ENCODE results near the gene CADPS2. TPM values are rescaled to one million over a fixed set of nuclear protein-coding genes. Genes with fewer than 3 reads are reported as not detected.

CADPS2 gene
- total RNA-seq, 1 donor from 2014 or later: 4.3 TPM

DNA sequence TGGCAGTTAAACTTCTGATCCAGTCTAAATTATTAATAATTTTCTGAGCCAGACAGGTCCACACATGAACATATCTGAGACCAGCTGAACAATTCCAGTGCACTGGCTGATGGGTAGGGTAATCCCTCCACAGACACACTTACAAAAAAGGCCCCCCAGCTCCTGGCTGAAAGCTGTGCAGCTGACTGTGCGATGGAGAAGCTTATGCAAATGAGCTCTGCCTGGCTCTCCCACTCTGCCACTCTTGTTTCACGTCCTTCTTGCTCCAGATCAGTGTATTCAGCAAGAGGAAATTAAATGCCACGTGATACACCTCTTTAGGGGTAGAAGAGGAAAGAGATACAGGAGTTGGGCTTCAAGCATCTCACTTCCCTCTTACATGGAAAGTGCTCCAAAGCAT, 505.3 kb downstream of the CADPS2 start:
- Mint-ChIP-seq H3K9me3 (ENCODE audit: low read depth) (peaks cover 3% of the 10 kb centered on the region), H3K4me3 (ENCODE audit: low read depth) (no peak overlapping the region), H3K27me3 (no peaks in the 10 kb centered on the region), H3K4me1 (ENCODE audit: low read depth) (peaks cover 7% of the 10 kb centered on the region), H3K27ac (no peak overlapping the region), H3K36me3 (ENCODE audit: insufficient read depth) (no peaks in the 10 kb centered on the region)
- DNase-seq (ENCODE audit: low spot score, unreplicated experiment): no peak
- TF ChIP-seq, protein P1, sequence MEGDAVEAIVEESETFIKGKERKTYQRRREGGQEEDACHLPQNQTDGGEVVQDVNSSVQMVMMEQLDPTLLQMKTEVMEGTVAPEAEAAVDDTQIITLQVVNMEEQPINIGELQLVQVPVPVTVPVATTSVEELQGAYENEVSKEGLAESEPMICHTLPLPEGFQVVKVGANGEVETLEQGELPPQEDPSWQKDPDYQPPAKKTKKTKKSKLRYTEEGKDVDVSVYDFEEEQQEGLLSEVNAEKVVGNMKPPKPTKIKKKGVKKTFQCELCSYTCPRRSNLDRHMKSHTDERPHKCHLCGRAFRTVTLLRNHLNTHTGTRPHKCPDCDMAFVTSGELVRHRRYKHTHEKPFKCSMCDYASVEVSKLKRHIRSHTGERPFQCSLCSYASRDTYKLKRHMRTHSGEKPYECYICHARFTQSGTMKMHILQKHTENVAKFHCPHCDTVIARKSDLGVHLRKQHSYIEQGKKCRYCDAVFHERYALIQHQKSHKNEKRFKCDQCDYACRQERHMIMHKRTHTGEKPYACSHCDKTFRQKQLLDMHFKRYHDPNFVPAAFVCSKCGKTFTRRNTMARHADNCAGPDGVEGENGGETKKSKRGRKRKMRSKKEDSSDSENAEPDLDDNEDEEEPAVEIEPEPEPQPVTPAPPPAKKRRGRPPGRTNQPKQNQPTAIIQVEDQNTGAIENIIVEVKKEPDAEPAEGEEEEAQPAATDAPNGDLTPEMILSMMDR (IDR thresholded peaks at IDR 0.05; ENCODE audit: unreplicated experiment): no peak

DNA sequence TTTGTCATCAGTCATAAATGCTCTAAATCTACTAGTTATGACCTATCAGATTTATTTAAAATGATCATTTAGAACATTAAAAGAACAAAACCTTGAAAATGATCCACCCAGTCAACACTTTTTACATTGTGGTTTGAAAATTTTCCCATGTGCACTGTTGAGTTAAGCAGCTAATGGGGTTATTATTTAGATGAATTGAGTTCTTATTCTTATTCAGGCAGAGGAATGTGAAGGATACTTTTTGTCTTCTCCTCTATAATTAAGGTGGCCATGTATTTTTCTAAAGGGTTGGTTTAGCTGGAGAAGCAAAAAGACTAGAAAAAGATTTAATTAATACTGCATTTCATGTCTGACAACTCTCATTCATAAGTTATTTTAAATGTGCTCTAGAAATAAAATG, 506.8 kb downstream of the CADPS2 start:
- Mint-ChIP-seq H3K4me1 (ENCODE audit: low read depth) (peaks cover 4% of the 10 kb centered on the region), H3K36me3 (ENCODE audit: insufficient read depth) (no peaks in the 10 kb centered on the region)

DNA sequence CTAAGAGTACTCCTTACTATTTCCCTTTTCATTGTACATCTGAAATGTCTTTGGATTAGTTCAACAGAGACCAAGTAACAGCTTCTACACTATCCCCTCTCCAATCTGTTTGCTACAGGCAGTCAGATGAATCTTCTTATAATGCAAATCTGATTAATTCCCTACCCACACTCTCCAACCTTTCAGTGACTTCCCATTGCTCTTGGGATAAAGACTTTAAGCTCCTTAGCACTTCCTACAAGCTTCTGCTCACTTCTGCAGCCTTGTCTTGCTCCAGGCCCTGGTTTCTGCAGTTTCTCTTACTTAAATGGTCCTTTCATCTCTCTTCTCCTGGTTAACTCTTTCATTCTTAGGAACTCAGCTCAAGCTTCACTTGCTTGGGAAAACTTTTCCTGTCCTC, 516.5 kb downstream of the CADPS2 start:
- no peak overlapping the region for H3K27ac Mint-ChIP-seq
- peaks cover 2% of the 10 kb centered on the region for H3K4me1 Mint-ChIP-seq (ENCODE audit: low read depth)
- H3K36me3 Mint-ChIP-seq (ENCODE audit: insufficient read depth): no peaks in the 10 kb centered on the region
- H3K9me3 Mint-ChIP-seq (ENCODE audit: low read depth): no peaks in the 10 kb centered on the region
- TF ChIP-seq, protein P1 (IDR thresholded peaks at IDR 0.05; ENCODE audit: unreplicated experiment): no peak
- H3K4me3 Mint-ChIP-seq (ENCODE audit: low read depth): no peak overlapping the region
- H3K27me3 Mint-ChIP-seq: no peaks in the 10 kb centered on the region
- no peak for DNase-seq (ENCODE audit: low spot score, unreplicated experiment)

More for the DNA sequence above, 506.8 kb downstream of the CADPS2 start:
- TF ChIP-seq, protein P1 (IDR thresholded peaks at IDR 0.05; ENCODE audit: unreplicated experiment): no peak
- no peak for DNase-seq (ENCODE audit: low spot score, unreplicated experiment)
- Mint-ChIP-seq H3K4me3 (ENCODE audit: low read depth) (no peak overlapping the region), H3K27me3 (no peaks in the 10 kb centered on the region), H3K27ac (no peak overlapping the region), H3K9me3 (ENCODE audit: low read depth) (peaks cover 3% of the 10 kb centered on the region)

DNA sequence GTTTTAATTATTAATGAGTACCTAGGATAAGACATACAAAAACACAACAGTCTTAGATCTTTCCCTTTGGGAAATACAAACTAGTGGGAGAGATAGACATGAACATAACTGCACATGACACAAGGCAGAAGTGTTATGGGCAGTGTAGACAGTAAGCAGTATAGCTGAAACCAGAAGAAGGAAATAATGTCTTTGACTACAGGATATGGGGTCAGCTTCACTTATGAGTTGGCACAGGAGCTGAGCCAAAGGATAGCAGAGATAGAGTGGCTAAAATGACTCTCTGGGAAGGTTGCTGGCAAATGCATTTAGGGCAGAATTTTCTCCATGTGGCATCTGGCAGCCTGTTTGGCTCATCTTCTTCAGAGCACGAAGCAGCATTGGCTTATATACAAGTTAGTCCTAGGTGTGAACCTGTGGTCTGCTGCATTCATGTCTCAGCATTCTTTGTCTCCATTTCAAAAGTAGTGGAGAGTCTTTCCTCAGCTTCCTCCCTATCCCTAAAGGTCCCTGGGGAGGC, 521.4 kb downstream of the CADPS2 start:
- DNase-seq (ENCODE audit: low spot score, unreplicated experiment): no peak
- Mint-ChIP-seq H3K27ac (no peak overlapping the region), H3K9me3 (ENCODE audit: low read depth) (no peaks in the 10 kb centered on the region), H3K27me3 (no peaks in the 10 kb centered on the region), H3K4me1 (ENCODE audit: low read depth) (peaks cover 3% of the 10 kb centered on the region), H3K4me3 (ENCODE audit: low read depth) (no peak overlapping the region), H3K36me3 (ENCODE audit: insufficient read depth) (no peaks in the 10 kb centered on the region)
- TF ChIP-seq, protein P1 (IDR thresholded peaks at IDR 0.05; ENCODE audit: unreplicated experiment): no peak

DNA sequence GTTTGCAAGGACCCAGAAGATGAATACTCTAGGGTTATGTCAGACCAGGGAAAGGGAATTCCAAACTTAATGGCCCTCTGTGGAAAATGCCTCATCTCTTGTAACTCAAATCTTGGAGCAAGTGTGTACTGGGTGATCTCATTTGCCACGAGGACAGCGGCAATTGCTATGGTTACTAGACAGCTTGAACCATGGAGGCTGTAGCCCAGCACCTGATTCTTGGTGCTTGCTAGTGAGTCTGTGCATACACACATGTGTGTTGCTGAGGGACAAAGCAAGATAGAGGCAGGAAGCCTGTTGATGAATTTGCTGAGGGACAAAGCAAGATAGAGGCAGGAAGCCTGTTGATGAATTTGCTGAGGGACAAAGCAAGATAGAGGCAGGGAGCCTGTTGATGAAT, 523.1 kb downstream of the CADPS2 start:
- Mint-ChIP-seq H3K36me3 (ENCODE audit: insufficient read depth) (no peaks in the 10 kb centered on the region), H3K9me3 (ENCODE audit: low read depth) (no peaks in the 10 kb centered on the region), H3K27ac (no peak overlapping the region), H3K4me1 (ENCODE audit: low read depth) (peaks cover 3% of the 10 kb centered on the region), H3K4me3 (ENCODE audit: low read depth) (no peak overlapping the region), H3K27me3 (no peaks in the 10 kb centered on the region)
- TF ChIP-seq, protein P1 (IDR thresholded peaks at IDR 0.05; ENCODE audit: unreplicated experiment): no peak
- no peak for DNase-seq (ENCODE audit: low spot score, unreplicated experiment)

Measured in progenitor cell of endocrine pancreas (in vitro differentiated cells).